Mucosa of rectum (tissue), 2 donors: ENCODE data around the gene ALPI.

Experiments
- H3K27ac ChIP-seq, 2 donors: one replicate each; pipeline ENCODE4 v1.7.0; 2013; ENCODE audit warnings: inconsistent platforms in 2 of 2, low read depth in 2 of 2, low read length in 2 of 2
- H3K27me3 ChIP-seq, 2 donors: one replicate each; pipeline ENCODE4 v1.7.0; 2013; ENCODE audit warnings: low read length in 2 of 2; ENCODE audit not compliant: control insufficient read depth in 2 of 2, insufficient read depth in 2 of 2
- H3K36me3 ChIP-seq, 2 donors: one replicate each; pipeline ENCODE4 v1.7.0; 2013; ENCODE audit warnings: low read length in 2 of 2; ENCODE audit not compliant: control insufficient read depth in 2 of 2, insufficient read depth in 2 of 2
- H3K4me1 ChIP-seq, 2 donors: one replicate each; pipeline ENCODE4 v1.7.0; 2013; ENCODE audit warnings: low read length in 2 of 2, mild to moderate bottlenecking in 1 of 2; ENCODE audit not compliant: control insufficient read depth in 2 of 2, insufficient read depth in 2 of 2
- H3K4me3 ChIP-seq, 2 donors: one replicate each; pipeline ENCODE4 v1.7.0; 2013; ENCODE audit warnings: low read length in 2 of 2
- H3K9ac ChIP-seq, 2 donors: one replicate each; pipeline ENCODE4 v1.7.0; 2013; ENCODE audit warnings: low read length in 2 of 2, low read depth in 1 of 2, mild to moderate bottlenecking in 1 of 2
- H3K9me3 ChIP-seq, 2 donors: one replicate each; pipeline ENCODE4 v1.7.0; 2013; ENCODE audit warnings: low read length in 2 of 2; ENCODE audit not compliant: control insufficient read depth in 2 of 2
- donor health status: healthy.
- donor health status: Normal muscosa, but diverticular disease.

The ALPI gene

GRCh38 chr2:232479341-232480200 is 23.6 kb downstream of the ALPI start:
- H3K9ac ChIP-seq: no peak overlapping the region
- no peak overlapping the region for H3K4me3 ChIP-seq
- no peak overlapping the region for H3K27ac ChIP-seq
- H3K36me3 ChIP-seq: no peaks in the 10 kb centered on the region
- no peaks in the 10 kb centered on the region for H3K9me3 ChIP-seq
- no peaks in the 10 kb centered on the region for H3K4me1 ChIP-seq
- H3K27me3 ChIP-seq: peaks cover 6 to 10% of the 10 kb centered on the region in 2 donors

- no peaks in the 10 kb centered on the region for H3K9me3 ChIP-seq
- H3K27ac ChIP-seq: no peak overlapping the region
- H3K27me3 ChIP-seq: peaks cover 13 to 16% of the 10 kb centered on the region in 2 donors
- H3K9ac ChIP-seq: no peak overlapping the region
- H3K36me3 ChIP-seq: no peaks in the 10 kb centered on the region
- no peaks in the 10 kb centered on the region for H3K4me1 ChIP-seq
- H3K4me3 ChIP-seq: no peak overlapping the region
Observed at GRCh38 chr2:232480201-232481190, 24.5 kb downstream of the ALPI start.

- Histone ChIP-seq H3K27ac (no peak overlapping the region), H3K4me3 (no peak overlapping the region), H3K9ac (no peak overlapping the region), H3K27me3 (peaks cover 16 to 21% of the 10 kb centered on the region in 2 donors), H3K36me3 (no peaks in the 10 kb centered on the region), H3K4me1 (no peaks in the 10 kb centered on the region), H3K9me3 (no peaks in the 10 kb centered on the region)
Observed at GRCh38 chr2:232481322-232482140, 25.6 kb downstream of the ALPI start.

- Histone ChIP-seq H3K4me1 (no peaks in the 10 kb centered on the region), H3K27ac (no peak overlapping the region), H3K9ac (no peak overlapping the region), H3K36me3 (no peaks in the 10 kb centered on the region), H3K27me3 (peaks cover 22 to 28% of the 10 kb centered on the region in 2 donors), H3K9me3 (no peaks in the 10 kb centered on the region), H3K4me3 (no peak overlapping the region)
Observed at GRCh38 chr2:232482301-232483238, 26.6 kb downstream of the ALPI start.

- no peak overlapping the region for H3K9ac ChIP-seq
- H3K9me3 ChIP-seq: no peaks in the 10 kb centered on the region
- H3K4me1 ChIP-seq: no peaks in the 10 kb centered on the region
- H3K4me3 ChIP-seq: no peak overlapping the region
- no peak overlapping the region for H3K27ac ChIP-seq
- peaks cover 26 to 34% of the 10 kb centered on the region in 2 donors for H3K27me3 ChIP-seq
- H3K36me3 ChIP-seq: no peaks in the 10 kb centered on the region
Observed at GRCh38 chr2:232483311-232483922, 27.5 kb downstream of the ALPI start.

- Histone ChIP-seq H3K4me3 (no peak overlapping the region), H3K9ac (no peak overlapping the region), H3K4me1 (no peaks in the 10 kb centered on the region), H3K27me3 (peaks cover 27 to 38% of the 10 kb centered on the region in 2 donors), H3K27ac (no peak overlapping the region), H3K9me3 (no peaks in the 10 kb centered on the region), H3K36me3 (no peaks in the 10 kb centered on the region)
Observed at GRCh38 chr2:232483923-232484627, 28.1 kb downstream of the ALPI start.

- H3K4me1 ChIP-seq: no peaks in the 10 kb centered on the region
- no peaks in the 10 kb centered on the region for H3K36me3 ChIP-seq
- no peak overlapping the region for H3K4me3 ChIP-seq
- H3K9ac ChIP-seq: no peak overlapping the region
- no peaks in the 10 kb centered on the region for H3K9me3 ChIP-seq
- peaks cover 27 to 38% of the 10 kb centered on the region in 2 donors for H3K27me3 ChIP-seq
- no peak overlapping the region for H3K27ac ChIP-seq
Observed at GRCh38 chr2:232484628-232485347, 28.8 kb downstream of the ALPI start.

- no peaks in the 10 kb centered on the region for H3K4me1 ChIP-seq
- H3K36me3 ChIP-seq: no peaks in the 10 kb centered on the region
- no peak overlapping the region for H3K27ac ChIP-seq
- peaks cover 27 to 38% of the 10 kb centered on the region in 2 donors for H3K27me3 ChIP-seq
- no peak overlapping the region for H3K9ac ChIP-seq
- H3K4me3 ChIP-seq: no peak overlapping the region
- H3K9me3 ChIP-seq: no peaks in the 10 kb centered on the region
Observed at GRCh38 chr2:232485348-232485756, 29.4 kb downstream of the ALPI start.
